AG09309 (cell line): Measurements from ENCODE around the gene CIPC.

ENCODE experiments used
- DNase-seq: peaks from one replicate; pipeline ENCODE4 v3.0.0-alpha.2; 2010; ENCODE audit warnings: low read depth
- H3K4me3 ChIP-seq: 2 replicates; pipeline ENCODE4 v1.5.1; 2011; ENCODE audit warnings: mild to moderate bottlenecking, low read depth, low read length, moderate library complexity; ENCODE audit not compliant: control insufficient read depth
- TF ChIP-seq, protein P1 (sequence below): IDR thresholded peaks from 2 replicates; pipeline ENCODE4 v1.5.1; 2011; ENCODE audit warnings: mild to moderate bottlenecking, low read depth, low read length, inconsistent platforms; ENCODE audit not compliant: insufficient read depth, control insufficient read depth; ENCODE audit errors: missing control alignments

The CIPC gene

DNA sequence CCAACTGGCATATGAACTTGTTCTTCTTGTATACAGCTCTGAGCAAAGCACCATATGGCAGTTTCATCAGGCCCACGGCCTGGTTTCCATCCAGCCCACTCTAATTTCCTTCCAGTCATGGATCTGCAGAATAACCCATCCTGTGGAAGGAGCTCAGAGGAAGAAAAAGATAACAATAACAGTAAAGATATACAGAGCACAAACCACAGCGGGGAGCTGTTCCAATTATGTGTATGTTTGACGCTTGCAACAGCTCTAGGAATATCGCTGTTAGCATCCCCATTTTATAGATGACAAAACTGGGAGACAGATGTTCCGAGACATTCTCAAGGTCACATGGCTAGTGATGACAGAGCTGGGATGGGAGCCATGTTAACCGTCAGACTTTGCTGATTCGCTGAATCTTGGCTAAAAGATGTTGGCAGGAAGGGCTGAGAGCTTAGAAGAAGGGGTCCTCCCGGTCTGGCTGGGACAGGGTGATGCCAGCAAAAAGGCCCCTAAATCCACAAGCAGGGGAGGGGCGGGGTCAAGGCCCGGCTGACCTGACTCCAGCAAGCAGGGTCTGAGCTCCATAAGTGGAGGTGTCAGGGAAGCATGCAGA, 34.4 kb upstream of the CIPC start:
- DNase-seq: no peak
- H3K4me3 ChIP-seq: no peak overlapping the region
- TF ChIP-seq, protein P1, sequence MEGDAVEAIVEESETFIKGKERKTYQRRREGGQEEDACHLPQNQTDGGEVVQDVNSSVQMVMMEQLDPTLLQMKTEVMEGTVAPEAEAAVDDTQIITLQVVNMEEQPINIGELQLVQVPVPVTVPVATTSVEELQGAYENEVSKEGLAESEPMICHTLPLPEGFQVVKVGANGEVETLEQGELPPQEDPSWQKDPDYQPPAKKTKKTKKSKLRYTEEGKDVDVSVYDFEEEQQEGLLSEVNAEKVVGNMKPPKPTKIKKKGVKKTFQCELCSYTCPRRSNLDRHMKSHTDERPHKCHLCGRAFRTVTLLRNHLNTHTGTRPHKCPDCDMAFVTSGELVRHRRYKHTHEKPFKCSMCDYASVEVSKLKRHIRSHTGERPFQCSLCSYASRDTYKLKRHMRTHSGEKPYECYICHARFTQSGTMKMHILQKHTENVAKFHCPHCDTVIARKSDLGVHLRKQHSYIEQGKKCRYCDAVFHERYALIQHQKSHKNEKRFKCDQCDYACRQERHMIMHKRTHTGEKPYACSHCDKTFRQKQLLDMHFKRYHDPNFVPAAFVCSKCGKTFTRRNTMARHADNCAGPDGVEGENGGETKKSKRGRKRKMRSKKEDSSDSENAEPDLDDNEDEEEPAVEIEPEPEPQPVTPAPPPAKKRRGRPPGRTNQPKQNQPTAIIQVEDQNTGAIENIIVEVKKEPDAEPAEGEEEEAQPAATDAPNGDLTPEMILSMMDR: no peak

DNA sequence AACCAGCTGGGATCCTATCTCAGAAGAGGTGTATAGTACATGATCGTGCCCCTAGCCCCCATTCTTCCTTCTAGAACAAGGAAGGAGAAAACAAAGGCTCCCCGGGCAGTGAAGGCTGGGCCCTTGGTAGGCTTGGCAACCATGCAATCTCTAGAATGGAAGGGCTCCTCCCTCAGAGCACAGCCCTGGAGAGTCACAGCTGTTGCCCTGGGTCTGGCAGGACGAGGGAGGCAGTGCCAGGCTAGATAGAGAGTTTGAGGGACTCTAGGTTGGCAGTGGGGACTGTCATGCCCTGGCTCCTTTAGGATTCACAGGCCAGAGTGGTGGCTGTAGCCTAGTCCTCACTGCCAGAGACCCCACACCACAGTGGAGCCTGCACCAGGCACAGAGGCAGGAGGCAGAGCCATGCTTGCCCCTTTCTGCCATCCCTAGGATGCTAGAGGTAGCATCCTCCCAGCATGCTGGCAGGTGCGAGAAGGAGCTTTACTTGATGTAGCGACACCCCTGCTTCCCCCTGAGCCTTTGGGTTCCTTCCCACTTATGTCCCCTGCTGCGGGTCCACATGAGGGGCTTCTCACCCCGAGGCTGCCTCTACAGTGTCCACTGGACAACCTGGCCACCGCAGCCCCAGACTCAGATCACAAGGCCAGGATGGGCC, 33.4 kb upstream of the CIPC start:
- no peak for DNase-seq
- TF ChIP-seq, protein P1: no peak
- H3K4me3 ChIP-seq: no peak overlapping the region

DNA sequence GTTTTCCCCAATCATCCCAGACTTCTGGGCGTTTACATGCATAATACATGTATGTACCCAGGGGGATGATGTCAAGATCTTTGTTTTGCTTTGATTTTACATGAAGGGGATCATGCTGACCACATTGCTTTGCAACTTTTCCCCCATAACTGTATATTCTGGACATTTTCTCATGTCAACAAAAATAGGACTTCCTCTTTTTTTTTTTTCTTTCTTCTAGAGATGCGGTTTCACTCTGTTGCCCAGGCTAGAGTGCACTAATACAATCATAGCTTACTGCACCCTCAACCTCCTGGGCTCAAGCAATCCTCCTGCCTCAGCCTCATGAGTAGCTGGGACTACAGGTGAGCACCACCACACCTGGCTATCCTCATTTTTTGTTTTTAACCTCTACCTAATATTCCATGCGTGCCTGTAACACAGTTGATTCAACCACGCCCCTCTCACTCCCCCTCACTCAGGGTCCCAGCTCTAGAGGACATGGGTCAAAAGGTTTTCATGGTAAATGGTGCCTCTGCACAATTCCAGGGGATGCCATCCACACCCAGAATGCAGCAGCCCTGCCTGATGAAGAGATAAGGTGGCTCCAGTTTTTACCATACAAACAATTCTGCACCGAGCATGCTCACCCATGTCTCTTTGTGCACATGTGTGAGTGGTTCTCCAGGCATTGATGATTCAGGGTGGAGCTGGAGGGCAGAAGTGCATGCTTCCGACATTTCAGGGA, 32.0 kb upstream of the CIPC start:
- TF ChIP-seq, protein P1: no peak
- no peak for DNase-seq
- no peak overlapping the region for H3K4me3 ChIP-seq

DNA sequence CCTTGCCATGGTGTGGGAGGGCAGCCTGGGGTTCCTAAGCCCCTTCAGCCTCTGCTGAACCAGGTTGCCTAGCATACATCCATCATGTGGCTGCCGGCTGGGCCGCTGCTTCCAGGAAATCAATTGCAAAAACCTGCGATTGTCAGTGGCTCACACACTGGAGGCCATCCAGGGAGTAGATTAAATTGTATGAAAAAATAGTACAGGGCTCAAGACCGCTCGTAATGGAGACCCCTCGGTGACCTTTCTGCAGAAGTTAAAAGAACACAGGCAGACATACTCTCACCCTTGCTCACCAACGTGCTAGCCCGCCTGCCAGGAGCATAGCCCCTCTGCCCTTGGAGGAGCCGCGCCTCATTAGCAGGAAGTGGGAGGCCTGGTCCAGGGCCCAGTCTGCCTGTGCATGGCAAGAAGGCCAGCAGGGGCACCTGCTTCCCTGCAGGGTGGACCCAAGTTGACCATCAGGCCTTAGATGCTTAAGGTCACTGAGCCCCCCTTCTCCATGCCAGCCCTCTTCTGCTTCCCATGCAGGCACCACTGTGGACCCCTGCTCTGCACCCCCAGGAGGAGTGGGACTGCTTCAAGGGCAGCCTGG, 31.4 kb upstream of the CIPC start:
- no peak for DNase-seq
- TF ChIP-seq, protein P1: no peak
- H3K4me3 ChIP-seq: no peak overlapping the region

DNA sequence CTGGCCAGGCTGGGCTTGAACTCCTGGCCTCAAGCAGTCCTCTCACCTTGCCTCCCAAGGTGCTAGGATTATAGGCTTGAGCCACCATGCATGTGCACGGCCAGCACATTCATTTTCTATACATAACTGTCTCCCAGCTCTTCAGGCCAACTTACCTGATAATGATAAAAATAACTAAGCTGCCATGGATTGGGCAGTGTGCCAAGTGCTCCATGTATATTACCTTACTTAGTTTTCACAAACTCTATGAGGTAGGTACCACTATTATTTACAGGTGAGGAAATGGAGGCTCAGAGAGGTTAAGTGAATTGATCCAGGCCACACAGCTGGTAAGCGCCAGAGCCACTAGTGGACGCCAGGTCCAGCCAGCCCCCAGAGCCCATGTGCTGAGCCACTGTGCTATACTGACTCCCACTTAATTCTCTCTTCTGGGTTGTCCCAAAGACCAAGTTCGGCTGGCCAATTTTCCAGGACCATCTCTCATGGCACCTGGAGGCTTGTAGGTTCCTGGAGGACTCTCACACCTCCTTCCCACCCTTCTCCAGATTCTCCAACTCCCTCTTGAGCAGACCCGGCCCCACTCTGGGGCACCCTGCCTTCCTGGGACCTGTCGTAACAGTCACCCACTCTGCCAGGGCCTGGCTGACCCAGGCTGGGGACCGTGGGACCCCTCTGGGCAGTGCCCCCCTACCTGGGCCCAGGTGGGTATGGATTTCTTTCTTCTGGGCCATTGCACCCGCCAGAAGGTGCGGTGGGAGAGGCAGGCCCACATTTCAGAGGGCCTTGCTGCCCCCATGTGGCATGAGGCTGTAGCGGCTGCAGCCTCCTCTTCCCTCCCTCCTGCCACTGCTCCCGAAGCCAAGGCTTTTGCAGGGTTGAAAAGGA, 30.2 kb upstream of the CIPC start:
- TF ChIP-seq, protein P1: peak; percentile 95
- no peak for DNase-seq
- H3K4me3 ChIP-seq: no peak overlapping the region

DNA sequence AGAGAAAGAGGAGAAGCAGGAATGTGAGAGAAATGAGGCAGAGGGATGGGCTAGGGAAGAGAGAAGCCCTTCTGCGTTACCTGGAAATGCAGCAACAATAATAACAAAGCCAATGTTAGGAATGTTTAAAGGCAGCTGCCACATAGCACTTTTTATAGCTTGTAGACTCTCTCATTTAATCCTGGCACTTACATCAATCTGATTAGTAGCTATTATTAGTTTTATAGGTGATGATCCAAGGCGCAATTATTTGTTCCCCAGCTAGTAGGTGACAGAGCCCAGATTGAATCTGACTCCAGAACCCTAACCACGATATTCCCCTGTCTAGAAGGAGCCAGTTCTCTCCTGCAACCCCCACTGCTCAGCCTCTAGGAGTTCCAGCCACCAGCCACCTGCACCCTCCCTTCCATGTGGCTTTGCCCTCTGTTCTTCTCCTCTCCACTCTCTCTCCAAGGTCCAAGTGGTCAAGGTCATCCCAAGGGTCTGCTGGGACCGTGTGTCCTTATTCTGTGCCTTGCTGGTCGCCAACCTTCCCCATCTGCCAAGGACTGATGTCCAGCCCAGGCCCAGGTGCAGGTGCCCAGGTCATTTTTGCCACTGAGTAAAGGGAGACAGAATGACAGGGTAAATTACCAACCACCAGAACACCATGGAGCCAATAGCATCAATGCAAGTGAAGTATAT, 29.4 kb upstream of the CIPC start:
- no peak overlapping the region for H3K4me3 ChIP-seq
- TF ChIP-seq, protein P1: no peak
- no peak for DNase-seq
